GM10847 (cell line): ENCODE data around the gene RRBP1.

Experiments
- POLR2A ChIP-seq: IDR thresholded peaks from 2 replicates; pipeline ENCODE4 v1.6.1; 2011; ENCODE audit not compliant: insufficient read length; ENCODE audit errors: extremely low read depth

RRBP1 gene, protein sequence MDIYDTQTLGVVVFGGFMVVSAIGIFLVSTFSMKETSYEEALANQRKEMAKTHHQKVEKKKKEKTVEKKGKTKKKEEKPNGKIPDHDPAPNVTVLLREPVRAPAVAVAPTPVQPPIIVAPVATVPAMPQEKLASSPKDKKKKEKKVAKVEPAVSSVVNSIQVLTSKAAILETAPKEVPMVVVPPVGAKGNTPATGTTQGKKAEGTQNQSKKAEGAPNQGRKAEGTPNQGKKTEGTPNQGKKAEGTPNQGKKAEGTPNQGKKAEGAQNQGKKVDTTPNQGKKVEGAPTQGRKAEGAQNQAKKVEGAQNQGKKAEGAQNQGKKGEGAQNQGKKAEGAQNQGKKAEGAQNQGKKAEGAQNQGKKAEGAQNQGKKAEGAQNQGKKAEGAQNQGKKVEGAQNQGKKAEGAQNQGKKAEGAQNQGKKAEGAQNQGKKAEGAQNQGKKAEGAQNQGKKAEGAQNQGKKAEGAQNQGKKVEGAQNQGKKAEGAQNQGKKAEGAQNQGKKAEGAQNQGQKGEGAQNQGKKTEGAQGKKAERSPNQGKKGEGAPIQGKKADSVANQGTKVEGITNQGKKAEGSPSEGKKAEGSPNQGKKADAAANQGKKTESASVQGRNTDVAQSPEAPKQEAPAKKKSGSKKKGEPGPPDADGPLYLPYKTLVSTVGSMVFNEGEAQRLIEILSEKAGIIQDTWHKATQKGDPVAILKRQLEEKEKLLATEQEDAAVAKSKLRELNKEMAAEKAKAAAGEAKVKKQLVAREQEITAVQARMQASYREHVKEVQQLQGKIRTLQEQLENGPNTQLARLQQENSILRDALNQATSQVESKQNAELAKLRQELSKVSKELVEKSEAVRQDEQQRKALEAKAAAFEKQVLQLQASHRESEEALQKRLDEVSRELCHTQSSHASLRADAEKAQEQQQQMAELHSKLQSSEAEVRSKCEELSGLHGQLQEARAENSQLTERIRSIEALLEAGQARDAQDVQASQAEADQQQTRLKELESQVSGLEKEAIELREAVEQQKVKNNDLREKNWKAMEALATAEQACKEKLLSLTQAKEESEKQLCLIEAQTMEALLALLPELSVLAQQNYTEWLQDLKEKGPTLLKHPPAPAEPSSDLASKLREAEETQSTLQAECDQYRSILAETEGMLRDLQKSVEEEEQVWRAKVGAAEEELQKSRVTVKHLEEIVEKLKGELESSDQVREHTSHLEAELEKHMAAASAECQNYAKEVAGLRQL (N-terminal part only)

DNA sequence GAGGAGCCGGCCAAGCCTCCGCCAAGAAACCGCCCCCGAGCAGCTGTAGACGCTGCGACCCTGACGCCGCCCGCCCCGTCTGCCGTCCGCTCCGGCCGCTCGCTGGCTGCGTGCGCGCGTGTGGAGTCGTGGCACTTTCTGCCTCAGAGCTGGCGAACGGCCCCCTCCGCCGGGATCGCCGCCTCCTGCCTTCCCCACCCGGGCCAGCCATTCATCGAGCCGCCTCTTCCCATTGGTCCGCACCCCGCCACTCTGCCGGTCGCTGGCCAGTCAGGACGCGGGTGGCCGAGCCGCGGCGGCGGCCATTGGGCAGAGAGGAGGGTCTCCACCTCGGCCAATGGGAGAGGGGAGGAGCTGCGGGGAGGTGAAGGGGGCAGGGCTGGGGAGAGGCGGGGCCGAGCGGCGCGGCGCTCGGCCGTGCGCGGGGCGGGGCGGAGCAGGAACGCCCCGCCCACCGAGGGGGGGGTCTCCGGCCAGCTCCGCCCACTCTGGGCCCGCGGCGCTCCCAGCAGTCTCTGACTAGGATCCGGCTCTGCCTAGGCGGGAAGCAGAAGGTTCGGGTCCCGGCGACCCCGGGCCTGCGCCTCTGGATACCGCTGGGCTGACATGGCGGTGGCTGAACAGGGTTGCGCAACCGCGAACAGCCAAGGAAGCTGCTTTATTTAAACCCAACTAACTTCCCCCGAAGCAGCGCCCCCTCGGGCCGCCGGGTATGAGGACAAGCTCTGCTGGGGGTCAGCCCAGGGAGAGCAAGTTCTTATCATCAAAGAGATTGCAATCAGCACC lies at the start of gene RRBP1:
Gene RRBP1, minus strand, starts transcription at position 140 of the 786 bp plus-strand sequence. CDS start 21,735 bp downstream, outside the sequence.
- TF ChIP-seq POLR2A, result peak; percentile 79

DNA sequence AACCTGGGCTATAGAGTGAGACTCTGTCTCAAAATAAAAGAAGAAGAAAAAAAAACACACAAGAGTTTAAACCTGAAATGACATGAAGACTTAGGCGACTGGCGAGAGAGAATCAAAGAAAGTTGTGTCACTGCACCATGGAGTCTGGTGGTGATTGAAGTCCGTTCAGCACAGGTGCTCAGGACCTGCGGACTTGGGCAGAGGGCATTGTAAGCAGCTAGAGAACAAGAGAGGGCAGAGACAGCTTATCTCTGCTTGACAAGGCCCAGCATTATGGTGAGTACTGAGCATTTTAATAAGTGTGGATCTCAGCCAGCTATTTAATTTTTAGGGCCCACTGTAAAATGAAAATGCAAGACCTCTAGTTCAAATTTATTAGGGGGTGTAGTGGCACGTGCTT lies 49.2 kb upstream of the RRBP1 start:
- no peak for TF ChIP-seq POLR2A

DNA sequence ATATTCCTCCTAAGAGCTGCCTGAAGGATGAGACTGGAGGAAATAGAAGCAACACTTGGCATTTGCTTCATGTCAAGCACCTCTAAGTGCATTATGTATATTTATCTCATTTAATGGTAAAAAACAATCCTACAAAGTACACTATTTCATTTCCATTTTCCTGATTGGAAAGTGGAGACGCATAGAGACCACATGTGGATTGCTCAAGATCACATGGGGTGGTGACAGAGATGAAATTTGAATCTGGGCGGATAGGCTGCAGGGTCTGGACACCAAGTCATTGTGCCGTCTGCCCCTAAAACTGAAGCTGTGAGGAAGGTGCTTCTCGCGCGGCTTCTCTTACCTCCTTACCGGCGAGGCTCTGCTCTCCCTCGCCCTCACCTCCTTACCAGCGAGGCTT lies 48.0 kb upstream of the RRBP1 start:
- no peak for TF ChIP-seq POLR2A

DNA sequence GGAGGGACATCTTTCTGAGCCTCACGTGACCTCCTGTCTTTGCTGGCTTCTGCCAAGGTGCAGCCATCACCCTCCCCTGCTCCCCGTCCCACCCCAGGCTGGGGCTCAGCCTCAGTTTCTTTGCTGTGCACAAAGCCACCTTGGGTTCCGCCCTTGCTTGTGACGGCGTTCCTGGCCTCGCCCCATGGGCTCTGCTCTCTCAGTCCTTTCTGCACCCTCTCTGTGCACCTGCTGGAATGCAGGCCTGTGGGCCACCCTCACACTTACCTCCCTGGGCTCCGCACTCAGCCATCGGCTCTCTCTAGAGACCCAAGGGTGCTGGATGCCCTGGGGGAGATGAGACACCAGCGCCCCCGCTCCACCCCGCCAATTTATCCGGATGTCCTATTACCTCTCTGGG lies 46.0 kb upstream of the RRBP1 start:
- TF ChIP-seq POLR2A, result no peak

DNA sequence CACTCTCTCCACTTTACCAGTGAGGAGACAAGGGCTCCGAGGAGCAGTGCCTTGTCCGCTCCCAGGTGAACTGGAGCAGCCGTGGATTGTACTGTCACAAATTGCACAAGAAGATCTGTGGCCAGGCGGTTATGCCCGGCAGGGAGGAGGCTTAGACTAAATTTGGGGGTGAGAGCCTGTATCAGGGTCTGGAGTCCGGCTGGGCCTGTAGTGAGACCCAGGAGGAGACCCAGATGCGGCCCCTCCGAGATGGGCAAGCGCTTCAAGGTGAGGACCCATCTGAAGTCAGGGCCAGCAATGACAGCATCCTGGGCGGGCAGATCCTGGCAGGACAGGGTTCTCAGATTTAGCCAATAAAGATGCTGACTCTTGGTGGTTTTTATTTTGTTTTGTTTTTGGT lies 45.3 kb upstream of the RRBP1 start:
- no peak for TF ChIP-seq POLR2A

DNA sequence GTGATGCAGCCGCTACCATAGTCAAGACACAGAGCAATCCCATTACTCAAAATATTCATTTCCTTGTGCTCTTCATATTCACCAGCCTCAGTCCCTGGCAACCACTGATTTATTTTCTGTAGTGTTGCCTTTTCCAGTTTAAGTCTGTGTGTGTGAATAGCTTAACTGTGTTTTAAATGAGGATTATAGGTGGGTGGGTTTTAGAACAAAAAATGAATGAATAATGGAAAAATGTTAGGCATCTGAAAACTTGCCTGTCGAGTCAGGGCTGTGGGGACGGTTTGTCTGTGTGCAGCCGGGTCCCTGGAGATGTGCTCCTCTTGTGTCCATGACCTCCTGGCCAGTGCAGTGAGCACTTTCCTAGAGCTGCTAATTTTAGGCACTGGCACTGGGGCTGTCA lies 44.9 kb upstream of the RRBP1 start:
- TF ChIP-seq POLR2A, result no peak

DNA sequence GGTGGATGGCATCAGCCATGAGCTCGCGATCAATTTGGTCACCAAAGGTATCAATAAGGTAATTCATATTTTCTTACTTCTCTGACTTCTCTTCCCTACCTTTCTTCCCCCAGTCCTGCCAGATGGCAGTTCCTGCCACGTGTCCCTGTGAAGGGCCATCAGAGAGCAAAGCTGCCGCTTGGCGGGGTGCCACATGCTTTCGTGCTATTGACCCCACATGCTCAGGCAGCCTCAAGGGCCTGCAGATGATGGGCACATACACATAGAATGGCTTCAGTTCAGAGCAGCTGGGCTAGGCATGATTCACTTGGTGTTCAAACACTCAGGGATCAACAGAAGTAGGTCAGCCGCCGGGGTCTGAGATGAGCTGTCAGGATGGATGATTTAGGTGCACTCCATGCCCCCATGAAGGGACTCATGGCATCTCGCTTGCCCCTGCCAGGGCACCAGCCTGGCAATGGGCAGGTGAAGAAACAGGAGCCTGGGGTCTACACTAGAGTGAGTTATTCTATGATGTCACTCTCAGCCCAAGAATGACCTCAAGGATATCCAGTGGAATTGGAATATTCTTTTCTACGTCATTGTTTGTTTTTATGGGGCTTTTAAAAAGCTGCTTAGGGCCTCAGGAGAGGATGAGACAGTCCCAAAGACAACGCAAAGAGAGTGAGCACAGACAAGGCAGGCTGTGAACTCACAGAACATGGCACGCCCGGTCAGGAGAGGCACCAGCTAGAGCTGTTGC lies 43.2 kb upstream of the RRBP1 start:
- no peak for TF ChIP-seq POLR2A

DNA sequence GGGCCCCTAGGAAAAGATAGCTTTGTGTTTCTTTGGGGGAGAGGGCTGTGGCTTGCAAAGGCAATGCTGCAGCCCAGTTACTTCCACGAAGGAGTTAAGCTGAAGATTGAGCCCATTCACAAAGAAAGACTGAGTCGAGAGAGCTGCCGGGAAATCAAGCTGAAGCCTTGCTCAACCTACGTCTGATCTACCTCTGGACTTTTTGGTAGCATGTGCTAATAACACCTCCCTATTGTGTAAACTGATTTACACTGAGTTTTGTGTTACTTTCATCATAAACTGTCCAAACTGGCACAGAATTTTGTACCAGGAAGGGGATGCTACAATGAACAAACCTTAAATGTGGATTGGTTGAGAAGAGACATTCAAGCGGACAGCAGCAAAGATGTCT lies 41.3 kb upstream of the RRBP1 start:
- TF ChIP-seq POLR2A, result no peak

DNA sequence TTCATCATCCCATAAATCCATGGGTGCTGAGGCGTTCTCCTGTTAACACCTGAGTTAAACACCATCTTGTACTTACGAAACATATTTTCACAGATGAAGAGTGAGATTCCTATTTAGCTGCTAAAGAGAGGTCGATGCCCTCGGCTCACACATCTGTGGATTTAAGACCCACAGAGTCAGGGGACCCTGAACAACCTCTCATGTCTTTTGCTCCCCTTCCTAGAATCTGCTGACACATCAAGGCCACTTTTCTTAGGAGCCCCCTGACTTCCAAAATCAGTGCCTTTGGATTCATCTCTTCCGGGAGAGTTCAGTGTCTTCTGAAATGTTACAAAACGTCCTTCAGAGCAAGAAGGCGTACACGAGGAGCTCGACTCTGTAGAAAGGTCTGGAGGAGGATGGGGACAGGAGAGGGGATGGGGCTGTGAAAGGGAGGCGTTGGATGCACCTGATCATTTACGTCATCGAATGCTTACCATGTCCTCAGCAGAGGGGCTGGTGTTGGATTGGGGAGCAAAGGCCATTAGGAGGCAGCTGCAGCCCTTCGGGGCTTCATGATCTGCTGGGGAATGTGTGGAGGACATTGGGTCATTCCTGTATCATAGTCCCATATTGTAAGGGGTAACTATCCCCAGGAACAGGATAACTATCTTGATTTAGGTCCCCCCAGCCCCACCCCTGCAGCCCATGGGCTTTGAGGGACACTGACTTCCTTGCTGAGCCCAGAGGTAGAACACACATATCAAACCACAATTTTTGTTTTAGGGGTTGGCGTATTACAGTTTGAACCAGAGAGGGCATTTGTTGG lies 40.7 kb upstream of the RRBP1 start:
- TF ChIP-seq POLR2A, result no peak

DNA sequence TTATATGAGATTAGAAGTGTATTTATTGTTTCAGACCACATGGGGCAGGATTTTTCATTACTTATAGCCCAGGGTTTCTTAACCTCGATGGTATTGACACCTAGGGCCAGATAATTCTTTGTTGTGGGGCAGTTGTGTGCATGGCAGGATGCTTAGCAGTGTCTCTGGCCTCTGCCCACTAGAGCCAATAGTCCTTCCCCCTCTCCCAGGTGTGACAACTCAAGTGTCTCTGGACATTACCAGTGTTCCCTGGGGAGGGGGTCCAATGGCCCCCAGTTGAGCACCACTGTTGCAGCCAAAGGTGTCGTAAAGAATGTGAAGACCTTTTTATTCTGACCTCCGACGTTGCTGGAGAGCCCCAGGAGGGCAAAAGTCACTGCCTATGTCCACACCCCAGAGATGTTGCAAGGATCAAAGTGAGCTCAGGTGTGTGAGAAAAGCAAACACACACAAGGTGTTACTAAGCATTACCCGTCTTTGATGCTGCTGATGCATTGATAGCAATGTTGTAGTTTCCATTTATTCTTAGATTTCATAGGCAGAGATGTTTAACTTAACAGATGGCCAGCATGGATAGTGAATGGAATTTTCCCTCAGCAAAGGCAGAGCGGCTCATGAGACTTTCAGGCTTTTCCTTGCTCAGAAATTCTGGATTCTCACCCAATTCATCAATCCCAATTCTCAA lies 39.9 kb upstream of the RRBP1 start:
- no peak for TF ChIP-seq POLR2A

DNA sequence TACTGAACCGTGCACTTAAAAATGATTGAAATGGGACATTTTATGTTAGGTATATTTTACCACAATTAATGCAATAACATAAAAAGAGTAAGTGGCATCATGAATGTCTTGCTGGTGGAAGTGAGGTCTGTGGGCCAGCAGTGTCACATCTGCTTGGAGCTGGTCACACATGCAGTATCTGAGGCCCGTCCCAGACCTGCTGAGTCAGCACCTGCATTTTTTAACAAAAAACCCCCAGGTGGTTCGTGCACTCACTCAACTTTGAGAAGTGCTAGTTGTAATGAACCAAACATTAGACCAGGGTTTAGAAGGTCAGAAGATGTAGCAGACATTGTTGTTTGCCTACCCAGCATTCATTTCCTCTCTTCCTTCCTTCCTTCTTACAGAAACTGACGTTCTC lies 38.7 kb upstream of the RRBP1 start:
- no peak for TF ChIP-seq POLR2A

DNA sequence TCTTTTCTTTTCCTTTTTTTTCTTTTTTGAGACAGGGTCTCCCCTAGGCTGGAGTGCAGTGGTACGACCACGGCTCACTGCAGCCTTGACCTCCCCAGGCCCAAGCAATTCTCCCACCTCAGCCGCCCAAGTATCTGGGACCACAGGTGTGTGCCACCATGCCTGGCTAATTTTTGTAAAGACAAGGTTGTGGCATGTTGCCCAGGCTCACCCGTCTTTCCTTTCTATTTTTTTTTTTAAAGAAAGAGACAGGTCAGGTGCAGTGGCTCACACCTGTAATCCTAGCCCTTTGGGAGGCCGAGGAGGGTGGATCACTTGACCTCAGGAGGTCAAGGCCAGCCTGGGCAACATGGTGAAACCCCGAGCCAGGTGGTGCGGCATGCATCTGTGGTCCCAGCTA lies 34.3 kb upstream of the RRBP1 start:
- no peak for TF ChIP-seq POLR2A

DNA sequence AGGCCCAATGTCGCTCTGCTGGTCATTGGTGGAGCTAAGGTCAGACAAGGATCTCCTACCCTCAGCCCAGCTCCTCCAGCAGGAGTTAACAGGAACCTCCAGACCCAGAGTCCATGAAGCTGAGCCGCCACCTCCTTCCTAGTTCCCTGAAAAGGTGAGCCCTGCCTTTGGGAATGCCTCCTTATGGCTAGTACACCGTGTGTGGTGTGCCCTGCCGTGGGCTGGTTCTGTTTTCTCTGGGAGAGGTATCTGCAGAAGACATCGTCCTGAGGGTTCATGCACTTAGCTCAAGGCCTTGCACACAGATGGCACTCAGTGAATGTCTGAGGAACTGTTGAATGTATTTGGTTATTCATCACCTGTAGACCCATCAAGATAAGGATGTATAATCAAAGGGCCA lies 33.0 kb upstream of the RRBP1 start:
- TF ChIP-seq POLR2A, result no peak
